Astrocyte of the hippocampus (primary cell): ENCODE results near the gene WFS1.

Experiments used
- DNase-seq: peaks from one replicate; pipeline ENCODE4 v3.0.0; 2011; ENCODE audit warnings: low read depth, low spot score

Gene WFS1

GRCh38 chr4:6233929-6234328, 35.7 kb upstream of the WFS1 start:
- DNase-seq = no peak

GRCh38 chr4:6235012-6235411, 34.6 kb upstream of the WFS1 start:
- no peak for DNase-seq

DNA sequence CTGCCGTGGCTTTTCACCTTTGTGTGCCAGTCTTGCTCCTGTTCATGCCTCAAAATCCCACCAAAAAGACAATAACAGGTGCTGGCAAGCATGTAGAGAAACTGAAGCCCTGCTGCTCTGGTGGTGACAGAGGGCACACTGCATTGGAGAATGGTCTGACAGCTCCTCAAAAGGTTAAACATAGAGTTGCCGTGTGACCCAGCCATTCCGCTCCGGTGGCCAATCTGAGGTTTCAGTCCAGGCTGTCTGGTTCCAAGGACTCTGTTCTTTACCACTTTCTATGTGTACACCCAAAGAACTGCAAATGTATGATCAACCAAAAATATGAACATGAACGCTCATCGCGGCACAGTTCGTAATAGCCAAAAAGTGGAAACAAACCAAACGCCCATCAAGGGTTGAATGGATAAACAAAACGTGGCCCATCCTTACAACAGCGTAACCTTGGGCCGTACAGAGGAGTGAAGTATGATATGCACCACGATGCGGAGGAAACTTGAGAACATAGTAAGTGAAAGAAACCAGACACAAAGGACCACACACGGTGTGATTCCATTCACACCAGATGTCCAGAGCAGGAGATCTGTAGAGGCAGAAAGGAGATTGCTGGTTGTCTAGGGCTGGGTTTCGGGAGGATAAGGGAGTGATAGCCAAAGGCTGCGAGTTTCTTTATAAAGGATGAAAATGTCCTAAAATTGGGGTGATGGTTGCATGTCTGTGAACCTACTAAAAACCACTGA, 33.6 kb upstream of the WFS1 start:
- DNase-seq = no peak

DNA sequence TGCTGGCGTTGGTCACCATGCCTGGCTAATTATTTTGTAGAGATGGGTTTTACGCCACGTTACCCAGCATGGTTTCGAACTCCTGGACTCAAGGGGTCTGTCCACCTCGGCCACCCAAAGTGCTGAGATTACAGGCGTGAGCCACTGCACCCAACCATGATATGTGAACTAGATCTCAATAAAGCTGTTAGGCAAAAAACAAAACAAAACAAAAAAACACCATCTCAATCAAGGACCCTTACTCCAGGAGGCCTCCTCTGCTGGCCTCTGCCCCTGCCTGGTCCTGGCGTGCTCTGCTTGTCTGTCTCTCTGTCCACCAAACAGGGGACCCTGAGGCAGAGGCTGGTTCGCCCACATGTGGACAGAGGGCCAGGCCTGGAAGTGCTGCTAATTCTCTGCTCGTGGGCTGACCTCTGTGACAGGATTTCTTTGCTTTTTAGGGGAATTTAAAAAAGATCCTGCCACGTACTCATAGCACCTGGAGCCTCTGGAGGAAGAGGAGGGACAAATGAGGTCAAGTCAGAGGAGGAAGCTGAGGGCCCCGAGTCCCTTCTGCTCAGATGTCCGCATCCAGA, 32.7 kb upstream of the WFS1 start:
- DNase-seq = no peak

GRCh38 chr4:6239486-6239885, 30.2 kb upstream of the WFS1 start:
- DNase-seq = no peak

GRCh38 chr4:6239968-6240367, 29.7 kb upstream of the WFS1 start:
- DNase-seq = no peak

DNA sequence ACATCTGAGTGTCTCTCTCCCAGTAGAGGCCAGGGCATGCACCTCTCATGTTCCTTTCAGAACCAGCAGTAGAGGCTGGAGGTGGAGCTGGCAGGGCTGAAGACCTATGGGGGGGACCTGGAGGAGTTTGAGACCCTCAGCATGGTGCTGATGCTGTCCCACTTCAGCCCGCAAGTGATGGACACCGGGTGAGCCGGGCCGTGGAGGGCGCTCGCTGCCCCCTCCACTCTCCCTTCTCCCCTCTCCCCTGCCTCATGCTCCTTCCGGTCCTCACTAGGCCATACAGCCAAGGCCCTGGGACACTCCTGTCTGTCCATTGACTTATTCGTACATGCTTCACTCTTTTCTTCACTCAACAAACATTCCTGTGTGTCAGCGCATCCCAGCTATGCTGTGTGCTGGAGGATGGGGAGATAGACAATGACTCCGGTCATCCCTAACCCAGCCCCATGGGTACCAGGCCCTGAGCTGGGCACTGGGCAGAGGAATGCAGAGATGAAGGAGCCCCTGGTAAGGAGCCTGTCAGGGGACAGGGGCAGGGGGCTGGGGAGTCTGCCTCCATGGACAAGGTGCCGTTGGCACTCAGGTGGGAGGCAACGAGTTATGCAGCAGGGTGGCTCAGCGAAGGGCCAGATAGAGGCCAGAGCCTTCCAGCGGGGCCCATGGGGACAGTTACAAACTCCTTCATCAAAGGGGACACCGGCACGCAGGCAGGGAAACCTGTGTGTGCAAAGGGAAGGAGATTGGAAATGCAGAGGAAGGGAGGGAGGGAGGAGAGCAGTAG, 28.4 kb upstream of the WFS1 start:
- DNase-seq = no peak

DNA sequence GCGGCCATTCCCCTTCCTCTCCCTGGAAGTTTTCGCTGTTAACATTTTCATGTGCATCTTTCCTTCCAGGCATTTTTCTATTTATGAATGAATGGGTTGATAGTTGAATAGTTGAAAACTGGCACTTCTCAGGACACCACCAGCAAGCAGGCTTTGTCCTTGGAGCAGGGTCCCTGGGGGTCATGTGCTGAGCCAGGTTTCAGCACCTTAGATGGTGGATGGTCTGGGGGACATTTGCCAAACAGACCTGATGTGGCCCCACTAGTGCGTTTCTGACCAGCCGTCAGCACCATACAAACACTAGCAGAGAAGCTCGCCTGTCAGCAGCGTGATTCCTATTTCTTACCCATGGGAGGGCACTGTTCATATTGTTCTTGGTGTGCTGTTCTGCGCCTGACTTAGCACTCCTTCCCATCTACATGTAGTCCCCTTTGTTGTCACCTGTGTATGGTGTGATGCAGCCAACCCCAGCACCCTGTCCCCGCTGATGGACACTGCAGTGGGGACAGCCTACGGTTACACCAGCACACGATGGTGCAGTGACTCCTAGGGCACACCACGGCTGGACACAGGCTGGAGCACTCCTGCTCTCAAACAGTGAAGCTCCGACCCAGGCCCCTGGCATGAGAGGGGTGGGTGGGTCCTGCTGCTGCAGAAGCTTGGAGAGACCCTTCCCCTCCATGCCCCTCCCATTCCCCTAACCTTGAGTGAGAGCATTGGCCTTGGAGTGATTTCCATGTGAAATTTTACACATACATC, 27.2 kb upstream of the WFS1 start:
- no peak for DNase-seq

DNA sequence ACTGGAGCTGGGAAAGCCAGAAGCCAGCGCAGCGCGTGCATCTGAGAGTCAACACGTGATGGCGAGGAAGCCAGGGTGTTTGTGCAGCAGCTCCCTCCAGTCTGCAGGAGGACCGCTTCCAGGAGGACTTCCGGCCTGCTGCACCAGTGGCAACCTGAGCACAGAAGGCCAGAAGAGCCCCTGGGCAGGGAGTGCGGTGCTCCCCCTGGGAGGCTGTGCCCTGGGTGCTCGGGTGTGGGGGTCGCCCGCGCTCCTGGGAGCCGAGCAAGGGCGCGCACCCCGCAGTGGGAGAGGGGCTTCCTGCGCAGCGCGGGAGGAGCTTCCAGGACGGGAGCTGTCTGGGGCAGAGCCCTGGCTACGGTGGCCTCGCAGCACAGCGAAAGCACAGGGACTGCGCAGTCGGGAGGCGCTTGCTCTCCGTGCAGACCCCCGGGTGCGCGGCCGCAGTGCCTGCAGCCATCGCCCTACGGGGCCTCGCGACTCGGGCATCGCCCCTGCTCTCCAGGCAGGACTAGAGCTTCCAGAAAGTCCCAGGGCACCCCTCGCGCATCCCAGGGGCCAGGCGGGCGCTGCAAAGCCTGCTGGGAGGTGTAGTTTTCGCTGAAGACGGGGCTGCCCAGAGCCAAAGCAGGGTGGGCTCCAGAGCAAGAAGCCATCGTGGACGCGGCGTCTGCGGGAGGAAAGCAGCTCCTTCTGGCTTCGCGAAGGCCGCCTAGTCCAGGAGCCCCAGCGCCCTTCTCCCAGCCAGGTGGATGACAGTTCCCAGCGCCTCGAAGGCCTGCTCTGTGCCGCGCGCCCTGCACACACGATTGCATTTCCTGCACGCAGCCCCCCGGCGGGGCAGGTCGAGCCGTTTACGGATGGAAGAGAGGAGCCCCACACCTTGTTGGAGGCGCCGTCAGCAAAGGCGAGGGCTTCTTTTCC, 24.1 kb upstream of the WFS1 start:
- peak; percentile 27 for DNase-seq

DNA sequence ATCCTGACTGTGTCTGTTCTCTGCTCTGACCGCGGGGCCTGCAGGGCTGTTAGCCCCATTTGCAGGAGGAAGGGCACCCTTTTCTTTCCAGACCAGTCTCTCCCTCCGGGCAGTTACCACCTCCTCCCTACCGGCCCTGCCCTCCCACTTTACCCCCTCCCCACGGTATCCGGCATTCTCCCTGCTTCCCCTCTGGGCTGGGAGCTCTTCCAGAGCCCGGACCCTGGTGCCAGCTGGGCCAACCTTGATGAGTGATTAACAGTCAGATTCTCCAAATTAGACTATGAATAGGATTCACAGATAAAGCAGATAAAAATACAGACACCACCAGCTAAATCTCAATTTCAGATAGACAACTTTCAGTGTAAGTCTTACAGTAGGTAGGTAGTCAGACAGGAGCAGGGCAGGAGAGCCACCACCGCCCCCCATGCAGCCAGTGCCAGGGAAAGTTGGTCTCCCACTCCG, 23.4 kb upstream of the WFS1 start:
- no peak for DNase-seq

- DNase-seq = no peak
Measured at GRCh38 chr4:6248394-6248793, 21.3 kb upstream of the WFS1 start.

- DNase-seq = peak; percentile 81
Measured at GRCh38 chr4:6250235-6250983, 19.2 kb upstream of the WFS1 start.

DNA sequence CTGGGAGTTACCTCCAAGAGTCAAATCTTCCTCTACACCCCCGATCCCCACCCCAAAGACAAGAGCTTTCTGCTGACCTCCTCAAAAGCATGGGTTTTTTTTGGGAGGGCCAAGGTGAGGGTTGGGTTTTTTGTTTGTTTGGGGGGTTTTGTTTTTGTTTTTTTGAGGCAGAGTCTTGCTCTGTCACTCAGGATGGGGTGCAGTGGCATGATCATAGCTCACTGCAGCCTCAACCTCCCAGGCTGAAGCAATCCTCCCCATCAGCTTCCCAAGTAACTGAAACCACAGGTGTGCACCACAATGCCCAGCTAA, 18.7 kb upstream of the WFS1 start:
- DNase-seq = no peak

DNA sequence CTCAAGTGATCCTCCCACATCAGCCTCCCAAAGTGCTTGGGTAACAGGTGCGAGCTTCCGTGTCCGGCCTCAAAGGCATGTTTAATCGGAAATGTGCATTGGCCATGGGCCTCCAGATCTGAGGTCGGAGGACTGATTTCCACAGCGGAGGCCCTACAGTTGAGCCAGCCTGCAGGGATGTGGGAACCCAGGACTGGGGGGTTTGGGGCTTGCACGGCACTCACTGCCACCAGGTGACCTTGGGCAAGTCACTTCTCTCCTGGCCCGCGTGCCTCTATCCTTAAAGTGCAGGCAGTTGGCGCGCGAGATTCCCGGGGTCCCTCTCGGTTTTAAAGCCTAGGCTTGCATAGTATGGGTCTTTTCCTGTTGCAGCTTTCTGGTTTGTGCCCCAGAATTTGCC, 18.3 kb upstream of the WFS1 start:
- DNase-seq = no peak

DNA sequence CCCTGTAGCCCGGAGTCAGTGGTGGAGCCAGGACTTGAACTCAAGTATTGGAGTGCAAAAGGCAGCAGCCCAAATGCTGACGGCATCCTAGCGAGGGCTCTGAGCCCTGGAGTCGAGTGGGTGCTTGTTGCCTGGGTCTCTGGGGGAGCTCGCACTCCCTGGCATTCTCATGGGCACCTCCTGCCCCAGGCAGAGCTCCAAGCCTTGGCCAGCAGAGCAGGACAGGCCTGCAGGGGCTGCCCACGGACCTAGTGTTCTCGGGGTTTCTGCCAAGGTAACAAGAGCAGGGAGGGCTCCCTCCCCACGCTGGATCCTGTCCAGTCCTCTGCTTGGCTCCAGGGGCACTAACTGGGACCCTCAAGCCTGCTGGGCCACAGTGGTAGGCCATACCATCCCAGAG, 17.6 kb upstream of the WFS1 start:
- DNase-seq = no peak

GRCh38 chr4:6253111-6253510, 16.5 kb upstream of the WFS1 start:
- DNase-seq = no peak

DNA sequence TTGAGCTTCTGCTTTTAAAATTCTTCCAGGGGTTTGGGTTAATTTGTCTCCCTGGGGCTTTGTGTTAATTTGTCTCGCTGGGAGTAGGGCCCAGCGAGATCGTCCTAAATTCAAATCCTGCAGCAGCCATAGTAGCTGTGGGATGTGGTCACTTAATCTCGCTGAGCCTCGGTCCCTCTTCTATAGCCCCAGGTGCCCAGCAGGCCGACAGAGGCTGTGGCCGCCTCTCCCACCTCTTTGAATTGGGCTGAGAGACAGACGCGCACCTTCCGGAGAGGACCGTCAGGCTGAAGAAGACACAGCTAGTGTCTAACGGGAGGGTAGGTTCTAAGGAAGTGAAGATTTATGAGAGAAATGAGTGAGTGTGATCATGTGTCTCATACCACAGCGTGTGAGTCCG, 15.7 kb upstream of the WFS1 start:
- DNase-seq = no peak

GRCh38 chr4:6256141-6256540, 13.5 kb upstream of the WFS1 start:
- no peak for DNase-seq

- peak; percentile 51 for DNase-seq
Measured at GRCh38 chr4:6257247-6258025, 12.2 kb upstream of the WFS1 start.

DNA sequence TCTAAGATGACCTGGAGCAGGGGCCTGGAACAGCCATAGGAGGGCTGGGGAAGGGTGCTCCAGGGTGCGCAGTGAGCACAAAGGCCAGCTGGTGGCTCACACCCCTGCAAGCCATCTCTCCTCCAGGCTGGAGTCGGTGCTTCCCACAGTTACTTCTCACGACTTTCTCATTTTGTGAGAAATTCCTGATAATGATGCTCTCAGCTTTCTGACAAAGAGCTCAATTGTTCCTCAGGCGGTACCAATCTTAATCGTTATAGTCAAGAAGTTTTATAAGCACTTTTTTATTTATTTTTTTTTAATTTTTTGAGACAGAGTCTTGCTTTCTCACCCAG, 11.7 kb upstream of the WFS1 start:
- DNase-seq = no peak
